ENCODE data around the gene MICA.

GRCh38 chr6:31354158-31354863 is 49.1 kb upstream of the MICA start:
- TF ChIP-seq YY1 (IDR thresholded peaks at IDR 0.05; ENCODE audit: insufficient read depth, insufficient read length) (no peak), ZNF274 (IDR thresholded peaks at IDR 0.05; ENCODE audit: low read depth, low read length) (no peak)
